ENCODE results near the gene CDH22.
A peak's percentile ranks its signal among the peaks of the same experiment; 100 is the strongest.

The CDH22 gene

GRCh38 chr20:46144432-46145025 lies 163.8 kb downstream of the CDH22 start:
- no peak for DNase-seq (ENCODE audit: low read depth in 2 of 2)

GRCh38 chr20:46142124-46142523 lies 166.2 kb downstream of the CDH22 start:
- DNase-seq (ENCODE audit: low read depth in 2 of 2), result no peak

- no peak for DNase-seq (ENCODE audit: low read depth in 2 of 2)
Measured at GRCh38 chr20:46139908-46140482, 168.3 kb downstream of the CDH22 start.

- no peak for DNase-seq (ENCODE audit: low read depth in 2 of 2)
Measured at GRCh38 chr20:46139266-46139889, 168.9 kb downstream of the CDH22 start.

- no peak for DNase-seq (ENCODE audit: low read depth in 2 of 2)
Measured at GRCh38 chr20:46137816-46138215, 170.5 kb downstream of the CDH22 start.

GRCh38 chr20:46135856-46136633 lies 172.3 kb downstream of the CDH22 start:
- DNase-seq (ENCODE audit: low read depth in 2 of 2), result no peak

GRCh38 chr20:46134716-46135115 lies 173.6 kb downstream of the CDH22 start:
- no peak for DNase-seq (ENCODE audit: low read depth in 2 of 2)

- no peak for DNase-seq (ENCODE audit: low read depth in 2 of 2)
Measured at GRCh38 chr20:46133886-46134654, 174.2 kb downstream of the CDH22 start.

- peak; percentile 38 to 62 for DNase-seq (ENCODE audit: low read depth in 2 of 2)
Measured at GRCh38 chr20:46132705-46133120, 175.6 kb downstream of the CDH22 start.

- no peak for DNase-seq (ENCODE audit: low read depth in 2 of 2)
Measured at GRCh38 chr20:46131396-46131795, 176.9 kb downstream of the CDH22 start.

GRCh38 chr20:46130534-46130933 lies 177.8 kb downstream of the CDH22 start:
- no peak for DNase-seq (ENCODE audit: low read depth in 2 of 2)

GRCh38 chr20:46129955-46130481 lies 178.3 kb downstream of the CDH22 start:
- DNase-seq (ENCODE audit: low read depth in 2 of 2), result no peak

GRCh38 chr20:46128310-46129151 lies 179.8 kb downstream of the CDH22 start:
- no peak for DNase-seq (ENCODE audit: low read depth in 2 of 2)

GRCh38 chr20:46127396-46128010 lies 180.8 kb downstream of the CDH22 start:
- no peak for DNase-seq (ENCODE audit: low read depth in 2 of 2)

GRCh38 chr20:46126440-46127056 lies 181.8 kb downstream of the CDH22 start:
- DNase-seq (ENCODE audit: low read depth in 2 of 2), result no peak
